Measurements from ENCODE around the gene SELENON.

- TF ChIP-seq CTCF (IDR thresholded peaks at IDR 0.05; ENCODE audit: insufficient read depth, low read depth, low read length), result no peak
- TF ChIP-seq EZH2 (IDR thresholded peaks at IDR 0.05; ENCODE audit: insufficient read depth, low read length), result no peak
Observed at GRCh38 chr1:25750923-25751605, 48.9 kb upstream of the SELENON start.
